Putamen (tissue), 1 donor: ENCODE results near the gene NCAPG2.

Experiments
- DNase-seq: peaks from one replicate; pipeline ENCODE4 v3.0.0-alpha.2; 2016; ENCODE audit warnings: low spot score

NCAPG2 gene

DNA sequence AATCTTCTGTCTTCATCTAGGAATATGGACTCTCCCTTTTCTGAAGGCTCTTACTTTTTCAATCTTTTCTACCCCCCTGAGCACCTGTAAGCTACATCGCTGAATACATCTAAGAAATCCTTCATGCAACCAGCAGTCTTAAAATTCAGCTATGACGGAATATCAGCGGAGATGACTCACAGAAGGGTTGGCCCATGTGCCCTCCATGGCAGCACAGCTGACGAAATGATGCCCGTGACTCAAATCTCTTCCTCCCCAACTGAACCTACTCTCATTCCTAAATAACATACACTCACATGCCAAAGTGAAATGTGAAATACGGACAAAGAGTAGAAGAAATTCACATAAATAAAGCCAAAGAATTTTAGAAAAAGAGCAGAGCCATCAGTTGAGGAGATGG, 30.3 kb upstream of the NCAPG2 start:
- DNase-seq: no peak

DNA sequence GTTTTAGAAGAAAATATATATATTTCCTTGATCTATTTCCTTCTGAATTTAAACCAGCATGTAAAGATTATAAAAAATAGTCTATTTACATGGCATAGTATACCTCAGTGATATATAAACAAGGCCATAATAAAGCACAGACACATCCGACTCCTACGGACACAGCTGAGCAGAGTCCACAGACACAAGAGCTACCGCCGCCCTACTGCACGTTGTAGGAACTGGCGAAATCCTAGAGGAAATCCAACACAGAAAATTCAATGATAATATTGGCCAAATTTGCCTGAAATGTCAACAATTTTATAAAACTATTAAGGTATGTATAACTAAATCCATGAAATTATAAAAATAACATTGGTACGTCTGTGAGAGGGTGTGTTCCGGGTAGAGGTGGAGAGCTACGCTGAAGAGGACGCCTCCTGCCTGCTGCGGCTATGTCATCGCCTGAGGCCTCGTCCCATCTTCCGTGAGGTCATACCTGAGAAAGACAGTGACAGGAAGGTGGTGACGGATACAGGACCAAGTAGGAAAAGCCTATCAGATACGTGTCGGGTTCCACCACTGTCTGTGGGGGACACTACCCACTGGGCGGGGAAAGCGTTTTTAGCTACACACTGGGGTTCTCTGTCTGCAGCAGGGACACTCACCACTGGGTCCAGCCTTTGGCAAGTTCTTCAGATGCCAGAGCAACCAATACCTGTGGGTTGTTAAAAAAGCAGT, 29.3 kb upstream of the NCAPG2 start:
- DNase-seq: no peak

DNA sequence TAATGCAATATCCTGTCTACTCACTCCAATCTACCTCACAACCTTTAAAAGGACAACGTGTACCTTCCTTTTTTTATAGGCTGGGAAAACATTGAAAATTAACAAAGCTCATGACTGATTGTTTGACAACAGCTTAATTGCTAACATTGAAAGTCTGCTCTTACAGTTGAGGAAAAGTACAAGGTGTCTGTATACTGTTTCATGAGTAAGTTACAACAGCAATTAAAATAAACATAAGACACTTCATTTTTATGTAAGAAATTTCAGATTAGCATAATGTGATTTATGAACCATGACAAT, 28.6 kb upstream of the NCAPG2 start:
- DNase-seq: no peak

DNA sequence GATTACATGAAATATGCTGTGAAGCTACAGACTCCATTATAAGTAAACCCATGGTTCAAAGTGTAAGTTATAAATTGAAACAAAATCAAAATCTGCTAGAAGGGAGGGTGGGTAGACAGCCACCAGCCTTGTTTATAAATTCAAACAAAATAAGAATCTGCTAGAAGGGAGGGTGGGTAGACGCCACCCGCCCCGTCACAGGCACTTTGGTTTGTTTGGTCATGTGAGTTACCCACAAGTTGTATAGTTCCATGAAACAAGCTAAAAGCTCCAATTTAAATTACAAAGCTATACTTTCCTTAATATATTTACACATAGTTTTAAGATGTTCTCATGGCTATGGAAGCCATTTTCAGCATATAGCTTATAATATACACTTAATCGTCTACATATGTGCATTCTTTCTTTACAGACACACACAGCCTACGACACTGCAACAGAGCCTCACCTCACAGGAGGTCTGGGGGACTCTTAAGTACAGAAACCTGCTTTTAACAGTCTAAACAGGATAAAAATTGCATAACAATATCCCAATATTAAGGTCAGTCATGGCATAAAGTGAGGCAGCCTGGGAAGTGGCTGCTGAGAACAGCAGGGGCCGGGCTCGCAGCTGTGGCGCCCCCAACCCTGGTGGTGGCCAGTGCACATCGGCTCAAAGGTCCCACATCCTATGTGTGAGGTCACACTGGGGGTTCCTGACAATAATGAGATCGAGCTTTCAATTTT, 28.1 kb upstream of the NCAPG2 start:
- DNase-seq: no peak

GRCh38 chr7:158731761-158732160, 27.2 kb upstream of the NCAPG2 start:
- no peak for DNase-seq

- DNase-seq: no peak
Measured at GRCh38 chr7:158730383-158731346, 26.1 kb upstream of the NCAPG2 start.

- no peak for DNase-seq
Measured at GRCh38 chr7:158729646-158730382, 25.2 kb upstream of the NCAPG2 start.

DNA sequence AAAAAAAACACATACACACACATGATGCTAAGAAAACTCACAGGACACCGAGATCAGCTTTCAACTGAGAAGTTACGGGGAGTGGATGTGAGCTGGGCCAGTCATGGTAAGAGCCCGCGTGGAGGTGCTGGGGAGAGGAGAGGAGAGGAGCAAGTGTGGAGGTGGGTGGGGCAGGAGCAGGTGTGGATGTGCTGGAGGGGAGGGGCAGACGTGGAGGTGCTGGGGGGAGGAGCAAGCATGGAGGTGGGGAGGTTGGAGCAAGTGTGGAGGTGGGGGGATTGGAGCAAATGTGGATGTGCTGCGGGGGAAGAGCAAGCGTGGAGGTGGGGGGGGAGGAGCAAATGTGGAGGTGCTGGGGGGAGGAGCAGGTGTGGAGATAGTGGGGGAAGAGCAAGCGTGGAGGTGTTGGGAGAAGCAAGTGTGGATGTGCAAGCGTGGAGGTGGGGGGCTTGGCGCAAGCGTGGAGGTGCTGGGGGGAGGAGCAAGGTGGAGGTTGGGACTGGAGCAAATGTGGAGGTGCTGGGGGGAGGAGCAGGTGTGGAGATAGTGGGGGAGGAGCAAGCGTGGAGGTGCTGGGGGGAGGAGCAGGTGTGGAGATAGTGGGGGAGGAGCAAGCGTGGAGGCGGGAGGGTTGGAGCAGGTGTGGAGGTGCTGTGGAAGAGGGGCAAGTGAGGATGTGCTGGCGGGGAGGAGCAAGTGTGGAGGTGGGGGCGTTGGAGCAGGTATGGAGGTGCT, 24.5 kb upstream of the NCAPG2 start:
- DNase-seq: no peak

- DNase-seq: no peak
Measured at GRCh38 chr7:158727690-158728089, 23.1 kb upstream of the NCAPG2 start.

DNA sequence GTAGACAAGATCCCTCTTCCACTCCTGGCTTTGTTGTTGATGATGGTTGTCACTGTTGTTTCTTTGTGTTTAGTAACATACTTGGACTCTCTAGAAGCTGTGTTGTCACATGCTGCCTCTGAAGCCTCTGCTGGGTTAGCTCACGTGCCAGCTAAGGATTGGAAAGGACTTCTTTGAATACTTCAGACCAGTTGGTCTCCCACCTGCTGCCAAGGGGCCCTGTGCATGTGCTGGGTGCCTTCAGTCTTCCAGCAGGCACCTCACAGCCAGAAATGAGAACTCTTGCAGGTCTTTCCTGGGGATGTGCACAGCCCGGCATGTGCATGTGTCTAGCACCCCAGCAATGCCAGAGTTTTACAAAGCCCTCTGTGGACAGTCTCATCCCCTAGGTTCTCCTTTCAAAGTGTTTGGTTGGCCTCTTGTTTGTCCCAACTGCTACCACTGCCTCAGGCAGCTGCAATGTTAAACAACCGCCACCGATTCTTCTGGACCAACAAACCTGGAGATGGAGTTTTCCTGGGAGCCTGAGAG, 21.7 kb upstream of the NCAPG2 start:
- DNase-seq: no peak

GRCh38 chr7:158725506-158725800, 20.8 kb upstream of the NCAPG2 start:
- no peak for DNase-seq

GRCh38 chr7:158724658-158725505, 20.3 kb upstream of the NCAPG2 start:
- DNase-seq: no peak

DNA sequence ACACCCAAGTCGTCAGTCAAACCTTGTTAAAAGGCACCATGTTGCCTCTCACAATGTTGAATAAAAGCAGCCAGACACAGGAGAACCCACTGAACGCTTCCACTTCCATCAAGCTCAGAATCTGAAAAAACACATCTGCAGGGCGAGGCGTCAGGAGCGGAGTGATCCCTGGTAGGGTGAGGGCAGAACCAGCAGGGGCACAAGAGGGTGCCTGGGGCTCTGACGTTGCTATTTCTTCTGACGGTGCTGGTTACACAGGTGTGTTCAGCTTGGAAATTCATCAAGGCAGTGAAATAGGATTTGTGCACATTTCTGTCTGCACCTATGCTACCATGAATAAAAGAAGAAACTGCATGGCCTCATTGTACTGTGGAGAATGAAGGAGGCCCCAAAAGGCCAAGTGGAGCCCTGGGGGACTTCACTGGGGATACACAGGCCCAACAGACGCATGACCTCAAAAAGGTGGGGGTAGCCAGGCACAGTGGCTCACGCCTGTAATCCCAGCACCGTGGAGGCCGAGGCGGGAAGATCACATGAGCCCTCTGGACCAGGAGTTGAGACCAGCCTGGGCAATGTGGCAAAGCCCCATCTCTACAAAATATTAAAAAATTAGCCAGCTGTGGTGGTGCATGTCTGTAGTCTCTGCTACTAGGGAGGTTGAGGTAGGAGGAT, 19.2 kb upstream of the NCAPG2 start:
- no peak for DNase-seq

DNA sequence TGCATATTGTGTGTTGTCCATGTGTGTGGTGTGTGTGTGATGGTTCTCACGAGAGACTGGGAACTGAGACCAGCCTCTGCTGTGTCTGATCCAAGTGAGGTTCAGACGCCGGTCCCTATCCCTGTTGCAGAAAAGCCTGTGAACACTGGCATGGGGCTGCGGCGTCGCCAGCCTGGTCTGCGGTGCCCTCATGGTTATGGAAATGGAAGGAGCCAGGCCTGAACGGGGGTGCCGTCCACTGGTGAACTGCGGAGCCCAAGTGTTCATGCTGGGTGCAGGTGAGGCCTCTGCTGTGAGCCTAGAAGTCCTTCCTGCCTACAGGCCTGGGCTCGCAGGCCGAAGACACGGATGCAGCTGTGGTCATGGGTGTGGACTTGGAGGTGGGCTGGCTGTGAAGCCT, 18.7 kb upstream of the NCAPG2 start:
- DNase-seq: no peak

DNA sequence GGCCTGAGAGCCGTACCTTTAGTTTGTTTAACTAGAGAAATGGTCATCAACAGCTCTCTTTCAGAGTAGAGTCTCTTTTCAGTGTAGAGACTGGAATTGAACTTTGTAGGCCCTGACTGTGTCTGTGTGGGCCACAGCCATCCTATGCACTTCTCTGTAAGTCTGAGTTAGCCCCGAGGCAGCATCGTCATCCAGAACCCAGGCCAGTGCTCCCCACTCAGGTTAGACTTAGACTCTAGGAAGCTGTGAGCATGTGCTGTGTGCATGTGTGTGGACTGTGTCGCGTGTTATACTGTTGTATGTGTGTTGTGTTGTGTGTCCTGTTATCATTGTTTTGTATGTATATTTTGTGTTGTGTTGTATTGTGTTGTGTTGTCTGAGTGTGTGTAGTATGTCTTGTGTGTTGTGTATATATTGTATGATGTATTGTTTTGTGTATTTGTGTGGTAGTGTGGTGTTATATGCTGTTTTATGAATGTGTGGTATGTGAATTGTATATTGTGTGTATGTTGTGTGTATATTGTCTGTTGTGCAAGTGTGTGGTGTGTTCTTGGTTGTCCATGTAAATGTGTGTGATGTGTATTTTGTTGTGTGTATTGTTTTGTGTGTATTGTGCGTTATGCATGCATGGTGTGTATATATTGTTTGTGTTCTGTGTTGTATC, 18.1 kb upstream of the NCAPG2 start:
- DNase-seq: no peak

DNA sequence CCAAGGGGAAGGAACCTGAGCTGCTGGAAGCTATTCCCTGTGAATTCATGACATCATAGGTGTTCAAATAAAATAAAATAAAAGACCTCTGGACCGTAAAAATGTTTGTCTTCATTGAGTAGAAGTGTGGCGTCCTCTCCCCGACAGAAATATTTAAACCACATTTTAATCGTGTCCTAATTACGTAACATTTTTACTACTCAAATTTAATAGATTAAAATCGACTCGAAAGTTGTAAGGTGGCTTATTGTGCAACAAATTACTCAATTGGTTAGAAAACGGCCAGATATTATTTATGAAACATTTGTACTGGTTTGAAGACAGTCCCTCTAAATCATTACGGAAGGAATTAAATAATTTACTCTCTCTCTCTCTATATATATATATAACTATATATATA, 15.5 kb upstream of the NCAPG2 start:
- no peak for DNase-seq

DNA sequence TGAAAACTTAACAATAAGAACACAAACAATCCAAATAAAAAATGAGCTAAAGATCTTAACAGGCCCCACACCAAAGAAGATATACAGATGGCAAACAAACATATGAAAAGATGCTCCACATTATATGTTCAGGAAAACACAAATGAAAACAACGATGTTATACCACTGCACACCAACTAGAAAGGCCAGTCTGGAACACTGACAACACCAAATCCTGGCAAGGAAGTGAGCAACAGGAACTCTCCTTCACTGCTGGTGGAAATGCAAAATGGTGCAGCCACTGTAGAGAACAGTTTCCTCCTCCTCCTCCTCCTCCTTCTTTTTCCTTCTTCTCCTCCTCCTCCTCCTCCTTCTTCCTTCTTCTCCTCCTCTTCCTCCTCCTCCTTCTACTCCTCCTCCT, 12.2 kb upstream of the NCAPG2 start:
- DNase-seq: no peak

DNA sequence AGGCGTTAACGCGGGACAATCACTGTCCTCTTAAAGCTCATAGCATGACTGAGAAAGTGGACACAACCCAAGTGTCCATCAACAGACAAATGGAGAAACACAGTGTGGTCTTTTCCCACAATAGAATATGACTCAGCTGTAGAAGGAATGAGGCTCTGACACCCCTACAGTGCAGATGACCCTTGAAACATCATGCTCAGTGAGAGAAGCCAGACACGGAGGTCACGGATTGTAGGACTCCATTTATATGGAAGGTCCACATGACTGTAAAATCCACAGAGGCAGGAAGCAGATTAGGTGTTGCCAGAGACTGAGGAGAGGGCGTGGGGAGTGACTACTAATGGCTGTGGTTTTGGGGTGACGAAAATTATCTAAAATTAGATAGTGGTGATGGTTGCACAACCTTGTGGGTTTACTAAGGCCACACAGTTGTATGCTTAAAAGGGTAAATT, 6.1 kb upstream of the NCAPG2 start:
- no peak for DNase-seq

DNA sequence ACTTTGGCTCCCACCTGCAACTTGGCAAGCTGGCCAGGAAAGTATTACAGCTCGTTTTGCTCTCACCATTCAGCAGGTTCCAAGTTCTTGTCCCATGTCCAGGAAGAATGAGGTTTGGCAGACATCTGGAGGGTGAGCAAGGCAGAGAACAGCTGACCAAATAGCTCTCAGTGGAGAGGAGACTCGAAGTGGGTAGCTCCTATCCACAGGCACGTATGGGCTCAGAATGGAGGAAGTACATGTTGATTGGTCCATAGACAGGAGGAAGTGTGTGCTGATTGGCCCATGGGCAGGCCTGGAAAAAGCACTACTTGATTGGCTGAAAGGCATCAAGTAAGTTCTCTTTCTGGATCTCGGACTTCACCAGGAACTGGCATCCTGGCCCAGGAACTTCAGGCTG, 3.0 kb upstream of the NCAPG2 start:
- no peak for DNase-seq
